SK-N-SH (cell line): ENCODE measurements around the gene NOX4. TPM values are rescaled to one million over a fixed set of nuclear protein-coding genes. Genes with fewer than 3 reads are reported as not detected.

Source experiments
- CTCF ChIA-PET: fragments of 300-600, 350-600 bp; formaldehyde crosslinking; extraction: SDS; loops from one replicate; lab custom pipeline; 2021; lab: Yijun Ruan, JAX
- POLR2A ChIA-PET: fragments of 350-600 bp; sonication (Branson Sonifier 250); formaldehyde crosslinking; extraction: SDS; loops from one replicate; lab custom pipeline; 2020; ENCODE audit warnings: antibody characterized with exemption, inconsistent platforms; lab: Yijun Ruan, JAX
- DNase-seq: peaks from one replicate; pipeline ENCODE4 v3.0.0; 2012
- H2AFZ ChIP-seq: fragments of 200-600 bp; sonication (generic); 2 replicates; pipeline ENCODE4 v1.8.1; 2016; ENCODE audit warnings: antibody characterized with exemption, mild to moderate bottlenecking, low read depth
- H3F3A ChIP-seq: fragments of 200-600 bp; sonication (generic); replicated peaks from 2 replicates; pipeline ENCODE3; 2016; ENCODE audit warnings: antibody characterized with exemption, mild to moderate bottlenecking; ENCODE audit not compliant: insufficient read depth
- H3K27ac ChIP-seq, 2 experiments: fragments of 200-500 bp in 1 of 2; fragments of 200-600 bp in 1 of 2; sonication (Bioruptor generic) in 1 of 2; sonication (generic), shearing (Covaris generic) in 1 of 2; 2 replicates each; pipeline versions ENCODE4 v1.5.1 to v1.6.1; 2014 to 2016; ENCODE audit warnings: low read depth in 2 of 2, inconsistent platforms in 1 of 2, low read length in 1 of 2, mild to moderate bottlenecking in 1 of 2, mixed read lengths in 1 of 2
- H3K27me3 ChIP-seq: fragments of 200-600 bp; sonication (generic), shearing (Covaris generic); 2 replicates; pipeline ENCODE4 v1.6.1; 2016; ENCODE audit warnings: mixed run types; ENCODE audit not compliant: insufficient read depth
- H3K36me3 ChIP-seq, 2 experiments: fragments of 200-500 bp in 1 of 2; fragments of 200-600 bp in 1 of 2; sonication (Bioruptor generic) in 1 of 2; sonication (generic) in 1 of 2; replicated peaks in 1 of 2; 2 replicates each; pipeline versions ENCODE3 to v1.5.1; 2014 to 2016; ENCODE audit warnings: low read length in 1 of 2, mild to moderate bottlenecking in 1 of 2; ENCODE audit not compliant: insufficient read depth in 2 of 2, control insufficient read depth in 1 of 2
- H3K4me1 ChIP-seq, 2 experiments: fragments of 200-500 bp in 1 of 2; fragments of 200-600 bp in 1 of 2; sonication (Bioruptor generic) in 1 of 2; sonication (generic), shearing (Covaris generic) in 1 of 2; 2 replicates each; pipeline versions ENCODE4 v1.5.1 to v1.6.1; 2014 to 2016; ENCODE audit warnings: low read depth in 1 of 2, low read length in 1 of 2, mixed run types in 1 of 2; ENCODE audit not compliant: insufficient read depth in 2 of 2, control insufficient read depth in 1 of 2
- H3K4me2 ChIP-seq: fragments of 200-600 bp; sonication (generic), shearing (Covaris generic); 2 replicates; pipeline ENCODE4 v1.6.1; 2017; ENCODE audit warnings: mixed run types
- H3K4me3 ChIP-seq, 2 experiments: fragments of 200-500 bp in 1 of 2; fragments of 200-600 bp in 1 of 2; sonication (Bioruptor generic) in 1 of 2; sonication (generic), shearing (Covaris generic) in 1 of 2; 2 replicates each; pipeline versions ENCODE4 v1.5.1 to v1.8.1; 2014 to 2016; ENCODE audit warnings: low read depth in 2 of 2, inconsistent platforms in 1 of 2, low read length in 1 of 2, mild to moderate bottlenecking in 1 of 2, mixed read lengths in 1 of 2, moderate library complexity in 1 of 2
- H3K79me2 ChIP-seq: fragments of 200-600 bp; sonication (generic); 2 replicates; pipeline ENCODE4 v1.8.1; 2017; ENCODE audit warnings: mild to moderate bottlenecking; ENCODE audit not compliant: insufficient read depth
- H3K9ac ChIP-seq: fragments of 200-600 bp; sonication (generic); 2 replicates; pipeline ENCODE4 v1.6.1; 2017; ENCODE audit warnings: mixed run types
- H3K9me2 ChIP-seq: fragments of 200-600 bp; sonication (generic); 2 replicates; pipeline ENCODE4 v1.6.1; 2017; ENCODE audit warnings: mixed run types
- H3K9me3 ChIP-seq: fragments of 200-600 bp; sonication (generic); 2 replicates; pipeline ENCODE4 v1.6.1; 2017; ENCODE audit warnings: mixed run types, mild to moderate bottlenecking, moderate library complexity
- H4K20me1 ChIP-seq: fragments of 200-600 bp; sonication (generic); 2 replicates; pipeline ENCODE4 v1.6.1; 2017; ENCODE audit warnings: mild to moderate bottlenecking, mixed run types; ENCODE audit not compliant: insufficient read depth
- CHD2 ChIP-seq: fragments of 150-350 bp; IDR thresholded peaks from 2 replicates; pipeline ENCODE4 v1.6.1; 2018; ENCODE audit warnings: low read length; ENCODE audit not compliant: partially characterized antibody
- FOXM1 ChIP-seq: IDR thresholded peaks from 2 replicates; pipeline ENCODE4 v1.4.0; 2012; ENCODE audit warnings: low read depth, mild to moderate bottlenecking
- GATA2 ChIP-seq: sonication (generic); formaldehyde crosslinking; IDR thresholded peaks from 2 replicates; pipeline ENCODE4 v1.5.0; 2020; ENCODE audit warnings: mild to moderate bottlenecking, missing genetic modification reagents
- JUND ChIP-seq: IDR thresholded peaks from 2 replicates; pipeline ENCODE4 v1.4.0; 2012
- MAX ChIP-seq: IDR thresholded peaks from 2 replicates; pipeline ENCODE4 v1.4.0; 2012; ENCODE audit warnings: low read depth
- MEF2A ChIP-seq: IDR thresholded peaks from 2 replicates; pipeline ENCODE4 v1.4.0; 2012; ENCODE audit warnings: low read depth, borderline replicate concordance
- MXI1 ChIP-seq: IDR thresholded peaks from 2 replicates; pipeline ENCODE4 v1.6.1; 2012; ENCODE audit warnings: mild to moderate bottlenecking, low read depth, low read length, improper control_type of control experiment
- NFIC ChIP-seq: IDR thresholded peaks from 2 replicates; pipeline ENCODE4 v1.4.0; 2012; ENCODE audit warnings: borderline replicate concordance
- NRF1 ChIP-seq: IDR thresholded peaks from 2 replicates; pipeline ENCODE4 v1.6.1; 2012; ENCODE audit warnings: low read depth, mild to moderate bottlenecking, low read length
- PBX3 ChIP-seq: IDR thresholded peaks from 2 replicates; pipeline ENCODE4; 2012
- POLR2AphosphoS5 ChIP-seq: IDR thresholded peaks from 2 replicates; pipeline ENCODE4 v1.6.1; 2012; ENCODE audit warnings: low read depth, low read length
- RAD21 ChIP-seq: IDR thresholded peaks from 2 replicates; pipeline ENCODE4 v1.6.1; 2012; ENCODE audit warnings: mild to moderate bottlenecking, low read length
- SIN3A ChIP-seq: IDR thresholded peaks from 2 replicates; pipeline ENCODE4 v1.6.1; 2012; ENCODE audit warnings: low read depth, mild to moderate bottlenecking, low read length, moderate library complexity, borderline replicate concordance
- SMC3 ChIP-seq: IDR thresholded peaks from 2 replicates; pipeline ENCODE4 v1.6.1; 2012; ENCODE audit warnings: low read depth, low read length, improper control_type of control experiment
- TAF1 ChIP-seq: IDR thresholded peaks from 2 replicates; pipeline ENCODE4 v1.6.1; 2012; ENCODE audit warnings: low read depth, mild to moderate bottlenecking, low read length, moderate library complexity, borderline replicate concordance
- TEAD4 ChIP-seq: IDR thresholded peaks from 2 replicates; pipeline ENCODE4 v1.4.0; 2012; ENCODE audit warnings: mild to moderate bottlenecking, borderline replicate concordance; ENCODE audit not compliant: insufficient read depth
- USF1 ChIP-seq: IDR thresholded peaks from 2 replicates; pipeline ENCODE4 v1.4.0; 2012; ENCODE audit warnings: low read depth, borderline replicate concordance
- YY1 ChIP-seq: IDR thresholded peaks from 2 replicates; pipeline ENCODE4 v1.4.0; 2012; ENCODE audit warnings: low read depth, mild to moderate bottlenecking
- ZBTB33 ChIP-seq: IDR thresholded peaks from 2 replicates; pipeline ENCODE4 v1.4.0; 2012; ENCODE audit warnings: low read depth, borderline replicate concordance
- WGBS: methylation state at CpG from one replicate; pipeline ENCODE4 v1.1.6; 2017; ENCODE audit warnings: low lambda C conversion rate; 5-methylcytosine and 5-hydroxymethylcytosine counted together
- polyA plus RNA-seq, 3 experiments: library from polyadenylated mRNA; depleted of rRNA; stranded (reverse); fragments of >200 nt; gene quantifications; 2 replicates each; pipeline ENCODE4 v1.2.3, GENCODE V29; 2012

NOX4 gene
- polyA plus RNA-seq, 1 of the 3 experiments (the other 2 are of a cell fraction), result 2.2 TPM

GRCh38 chr11:89441606-89442005, 49.6 kb downstream of the NOX4 start:
- CTCF ChIA-PET, result no interaction called here
- H3K79me2 ChIP-seq, result no peaks in the 10 kb centered on the region
- 72% methylated on average over 1 of the region's 1 CpG for WGBS
- H3K36me3 ChIP-seq, result peaks cover 0 to 6% of the 10 kb centered on the region in 2 experiments
- no peak for DNase-seq
- POLR2A ChIA-PET, result no interaction called here
- H3K4me1 ChIP-seq, result peaks cover 0 to 2% of the 10 kb centered on the region in 2 experiments; a peak in 2 of 4 replicates
- no peaks in the 10 kb centered on the region for H4K20me1 ChIP-seq
- no peak overlapping the region for H2AFZ ChIP-seq
- no peaks in the 10 kb centered on the region for H3F3A ChIP-seq
- no peak overlapping the region for H3K9ac ChIP-seq
- H3K9me3 ChIP-seq, result no peaks in the 10 kb centered on the region
- TF ChIP-seq FOXM1 (no peak), USF1 (no peak), POLR2AphosphoS5 (no peak), MAX (no peak), TEAD4 (no peak), MXI1 (no peak), NRF1 (no peak), RAD21 (no peak), NFIC (no peak), YY1 (no peak)
- no peak overlapping the region for H3K4me2 ChIP-seq
- no peak overlapping the region for H3K4me3 ChIP-seq
- no peaks in the 10 kb centered on the region for H3K27me3 ChIP-seq
- no peaks in the 10 kb centered on the region for H3K9me2 ChIP-seq
- no peak overlapping the region for H3K27ac ChIP-seq

- Histone ChIP-seq H3K27me3 (no peaks in the 10 kb centered on the region), H4K20me1 (no peaks in the 10 kb centered on the region), H3K9ac (no peak overlapping the region), H3K79me2 (no peaks in the 10 kb centered on the region), H2AFZ (no peak overlapping the region), H3F3A (no peaks in the 10 kb centered on the region), H3K9me3 (no peaks in the 10 kb centered on the region), H3K4me3 (no peak overlapping the region), H3K27ac (no peak overlapping the region), H3K36me3 (peaks cover 0 to 6% of the 10 kb centered on the region in 2 experiments), H3K9me2 (no peaks in the 10 kb centered on the region), H3K4me2 (no peak overlapping the region), H3K4me1 (no peaks in the 10 kb centered on the region; a peak in 1 of 4 replicates)
- ChIA-PET POLR2A (no interaction called here), CTCF (no interaction called here)
- no peak for DNase-seq
- TF ChIP-seq NRF1 (no peak), SMC3 (no peak), MEF2A (no peak), YY1 (no peak), TEAD4 (no peak), RAD21 (no peak), JUND (no peak), TAF1 (no peak), SIN3A (no peak), PBX3 (no peak), GATA2 (CRISPR knock-in tag) (no peak), CHD2 (no peak), ZBTB33 (no peak)
- WGBS, result no CpG with 5 or more reads among the region's 1 CpG
These were observed 53.9 kb downstream of the NOX4 start for GRCh38 chr11:89437317-89437716.
